Measurements from ENCODE around the gene NIBAN1.

DNA sequence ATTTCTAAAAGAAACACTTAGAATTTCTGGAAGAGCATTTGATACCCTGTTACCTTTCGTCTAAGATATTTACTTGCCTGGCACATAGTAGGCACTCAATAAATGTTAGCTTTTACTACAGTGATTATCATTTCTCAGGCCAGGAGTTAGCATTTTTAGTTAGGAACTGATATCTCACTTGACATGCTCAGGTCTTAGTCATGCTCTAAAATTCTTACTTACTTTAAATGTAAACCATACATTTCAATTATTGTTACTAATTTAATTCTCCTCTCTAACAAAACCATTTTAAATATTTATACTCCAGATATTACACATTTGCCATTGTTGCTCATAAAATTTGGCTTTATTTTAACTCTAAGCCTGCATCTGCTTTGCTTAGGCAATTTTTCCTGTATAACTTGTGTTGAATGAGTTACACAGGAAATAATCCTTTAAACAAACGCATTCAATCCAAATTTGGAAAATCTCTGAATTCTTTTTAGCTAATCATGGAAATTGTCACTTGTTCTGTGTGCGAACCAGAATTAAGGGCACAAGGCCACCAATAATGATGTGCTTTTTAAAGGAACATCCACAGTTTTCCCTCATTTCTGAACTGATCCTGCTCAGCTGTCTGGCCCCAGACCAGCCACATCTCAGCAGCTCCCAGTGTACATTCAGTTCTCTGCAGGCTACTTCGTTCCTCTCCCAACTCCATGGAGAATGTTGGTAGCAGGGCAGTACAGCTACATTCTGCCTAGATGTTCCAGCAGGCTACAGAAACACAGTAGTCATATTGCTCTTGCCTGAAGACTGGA, 15.6 kb downstream of the NIBAN1 start:
- TF ChIP-seq POLR2A (IDR thresholded peaks at IDR 0.05) (no peak), CTCF (IDR thresholded peaks at IDR 0.05) (no peak)

All from esophagus squamous epithelium (tissue), 4 donors.